HUES48 (cell line): ENCODE data around the gene TSPAN14.
A peak's percentile ranks its signal among the peaks of the same experiment; 100 is the strongest.
"Not testable (repeated sequence)": the region's sequence is repeated elsewhere in the genome, so short reads cannot be mapped to it uniquely, and the experiment has no call there.

Source experiments
- H3K27ac ChIP-seq: one replicate; pipeline ENCODE4 v1.7.0; 2013; ENCODE audit warnings: low read depth, low read length, inconsistent platforms
- H3K27me3 ChIP-seq: 2 replicates; pipeline ENCODE4 v1.6.1; 2013; ENCODE audit warnings: mild to moderate bottlenecking, low read length; ENCODE audit not compliant: control insufficient read depth, insufficient read depth
- H3K36me3 ChIP-seq: 2 replicates; pipeline ENCODE4 v1.6.1; 2013; ENCODE audit warnings: low read length; ENCODE audit not compliant: control insufficient read depth, insufficient read depth
- H3K4me1 ChIP-seq: 2 replicates; pipeline ENCODE4 v1.6.1; 2013; ENCODE audit warnings: mild to moderate bottlenecking, low read length; ENCODE audit not compliant: control insufficient read depth, insufficient read depth
- H3K4me3 ChIP-seq: 2 replicates; pipeline ENCODE4 v1.5.1; 2013; ENCODE audit warnings: mild to moderate bottlenecking, low read depth, low read length
- H3K9ac ChIP-seq: 2 replicates; pipeline ENCODE4 v1.6.1; 2013; ENCODE audit warnings: mild to moderate bottlenecking, low read depth, low read length, moderate library complexity
- H3K9me3 ChIP-seq: 2 replicates; pipeline ENCODE4 v1.6.1; 2013; ENCODE audit warnings: low read length; ENCODE audit not compliant: control insufficient read depth, insufficient read depth

The TSPAN14 gene

DNA sequence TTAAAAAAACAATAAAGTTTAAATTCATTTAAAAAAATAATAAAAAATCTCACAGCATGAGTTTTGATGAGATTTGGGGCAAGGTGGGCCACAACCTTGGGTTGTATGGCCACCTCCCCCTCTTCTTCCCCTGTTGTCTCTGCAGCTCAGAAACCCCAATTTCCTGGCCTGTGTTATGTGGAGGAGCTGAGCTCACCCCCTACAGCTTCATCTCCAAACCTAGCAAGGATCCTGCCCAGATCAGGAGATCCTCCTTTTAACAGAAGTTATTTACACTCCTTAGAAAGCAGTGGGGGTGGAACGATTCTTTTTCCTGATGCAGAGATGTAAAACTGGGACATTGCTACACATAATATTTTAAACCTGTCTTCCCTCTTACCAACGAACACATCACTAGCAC is 76.7 kb downstream of the TSPAN14 start:
- Histone ChIP-seq H3K27me3 (no peaks in the 10 kb centered on the region), H3K27ac (no peak overlapping the region), H3K36me3 (no peaks in the 10 kb centered on the region), H3K4me1 (peaks cover 7% of the 10 kb centered on the region; the same call in 1 of the 2 replicates), H3K9ac (no peak overlapping the region), H3K9me3 (no peaks in the 10 kb centered on the region), H3K4me3 (no peak overlapping the region)

DNA sequence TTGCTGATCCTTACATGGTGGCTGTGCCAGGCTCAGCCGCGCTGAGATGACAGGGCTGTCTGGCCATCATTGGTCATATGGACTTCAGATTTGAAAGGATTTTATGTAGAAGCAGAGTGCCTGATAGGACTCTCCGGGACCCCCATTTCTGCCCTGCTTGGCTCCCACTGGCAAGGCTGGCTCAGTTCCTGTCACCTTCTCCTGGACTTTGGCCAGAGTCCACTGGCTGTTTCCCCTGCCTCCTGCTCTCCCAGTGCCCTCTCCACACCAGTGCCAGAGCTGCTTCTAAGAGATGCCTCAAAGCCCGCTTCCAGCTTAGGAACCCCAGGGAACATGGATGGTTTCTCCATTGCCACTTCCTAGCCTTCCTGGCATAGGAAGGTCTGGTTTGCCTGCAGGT is 78.5 kb downstream of the TSPAN14 start:
- H3K9me3 ChIP-seq: no peaks in the 10 kb centered on the region
- H3K27me3 ChIP-seq: 0 out of 2 replicates have a peak, but pooled peaks cover 2% of the 10 kb centered on the region
- peaks cover 7% of the 10 kb centered on the region; the same call in 1 of the 2 replicates for H3K4me1 ChIP-seq
- H3K36me3 ChIP-seq: no peaks in the 10 kb centered on the region
- H3K9ac ChIP-seq: no peak overlapping the region
- H3K27ac ChIP-seq: no peak overlapping the region
- H3K4me3 ChIP-seq: no peak overlapping the region

DNA sequence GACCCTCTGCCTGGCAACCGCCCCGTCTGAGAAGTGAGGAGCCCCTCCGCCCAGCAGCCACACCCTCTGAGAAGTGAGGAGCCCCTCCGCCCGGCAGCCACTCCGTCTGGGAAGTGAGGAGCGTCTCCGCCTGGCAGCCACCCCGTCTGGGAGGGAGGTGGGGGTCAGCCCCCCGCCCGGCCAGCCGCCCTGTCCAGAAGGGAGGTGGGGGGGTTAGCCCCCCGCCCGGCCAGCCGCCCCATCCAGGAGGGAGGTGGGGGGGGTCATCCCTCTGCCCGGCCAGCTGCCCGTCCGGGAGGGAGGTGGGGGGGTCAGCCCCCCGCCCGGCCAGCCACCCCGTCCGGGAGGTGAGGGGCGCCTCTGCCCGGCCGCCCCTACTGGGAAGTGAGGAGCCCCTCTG is 79.9 kb downstream of the TSPAN14 start:
- not testable (repeated sequence) for H3K9ac ChIP-seq, H3K27ac ChIP-seq, H3K27me3 ChIP-seq, H3K4me3 ChIP-seq, H3K9me3 ChIP-seq, H3K4me1 ChIP-seq, H3K36me3 ChIP-seq

DNA sequence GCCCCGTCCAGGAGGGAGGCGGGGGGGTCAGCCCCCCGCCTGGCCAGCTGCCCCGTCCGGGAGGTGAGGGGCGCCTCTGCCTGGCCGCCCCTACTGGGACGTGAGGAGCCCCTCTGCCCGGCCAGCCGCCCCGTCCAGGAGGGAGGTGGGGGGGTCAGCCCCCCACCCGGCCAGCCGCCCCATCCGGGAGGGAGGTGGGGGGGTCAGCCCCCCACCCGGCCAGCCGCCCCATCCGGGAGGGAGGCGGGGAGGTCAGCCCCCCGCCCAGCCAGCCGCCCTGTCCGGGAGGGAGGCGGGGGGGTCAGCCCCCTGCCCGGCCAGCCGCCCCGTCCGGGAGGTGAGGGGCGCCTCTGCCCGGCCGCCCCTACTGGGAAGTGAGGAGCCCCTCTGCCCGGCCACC is 80.5 kb downstream of the TSPAN14 start:
- H3K27ac ChIP-seq, H3K4me3 ChIP-seq, H3K36me3 ChIP-seq, H3K27me3 ChIP-seq, H3K4me1 ChIP-seq, H3K9me3 ChIP-seq, H3K9ac ChIP-seq: not testable (repeated sequence)

DNA sequence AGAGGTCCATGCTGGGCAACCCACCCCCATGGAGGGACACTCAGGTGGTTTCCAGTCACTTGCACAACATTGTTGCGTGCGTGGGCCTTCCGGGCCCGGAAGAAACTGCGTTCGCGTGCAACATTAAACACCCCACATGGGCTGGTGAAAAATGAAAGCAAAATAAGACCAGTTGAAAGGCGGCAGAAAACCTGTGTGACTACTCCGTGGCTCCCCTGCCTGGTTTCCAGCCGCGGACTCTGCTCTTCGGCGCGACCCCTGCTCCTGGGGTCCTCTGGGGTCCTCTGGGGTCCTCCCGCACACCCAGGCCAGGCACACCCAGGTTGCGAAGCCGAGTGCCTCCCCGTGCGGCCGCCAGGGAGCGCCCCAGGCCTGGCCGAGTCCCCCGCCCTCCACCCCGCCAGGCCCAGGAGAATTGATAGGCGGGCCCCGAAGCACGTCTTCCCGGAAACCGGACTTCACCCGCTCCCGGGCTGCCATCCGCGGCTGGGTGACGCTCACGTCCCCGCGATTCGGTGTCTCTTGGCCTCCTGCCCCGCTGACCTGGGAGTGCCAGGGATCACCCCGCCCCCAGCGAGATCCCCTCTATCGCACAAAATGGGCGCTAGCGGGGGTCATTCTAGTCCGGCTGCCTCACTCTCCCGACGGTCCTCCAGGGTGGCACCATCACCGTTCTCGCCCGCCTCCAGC is 81.7 kb downstream of the TSPAN14 start:
- no peak overlapping the region for H3K27ac ChIP-seq
- peak overlapping the region; percentile 65 for H3K4me3 ChIP-seq
- 0 out of 2 replicates have a peak overlapping the region, but pooled peaks have one; percentile 40 for H3K9ac ChIP-seq

DNA sequence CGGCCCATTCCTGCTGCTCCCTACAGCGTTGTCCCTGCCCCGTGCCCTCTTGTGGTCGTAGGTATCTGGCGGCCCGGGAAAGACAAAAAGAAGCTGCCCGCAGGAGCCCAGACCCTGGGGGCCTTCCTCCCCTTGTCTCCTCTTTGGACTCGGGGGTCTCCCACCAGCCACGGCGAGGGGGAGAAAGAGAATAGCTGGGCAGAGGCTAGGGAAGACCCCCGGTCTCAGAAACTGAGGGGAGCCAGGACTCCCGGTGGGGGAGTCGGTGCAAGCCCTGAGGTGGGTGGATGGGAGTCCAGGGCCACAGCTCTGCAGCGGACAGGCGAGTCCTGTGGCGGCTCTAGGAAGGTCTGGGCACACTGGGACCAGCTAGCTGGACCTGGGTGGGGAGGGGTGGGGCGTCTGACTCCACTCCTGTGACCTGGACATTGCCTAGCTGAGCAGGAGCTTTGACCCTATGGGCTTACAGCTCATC is 82.3 kb downstream of the TSPAN14 start:
- H3K9me3 ChIP-seq: no peaks in the 10 kb centered on the region
- H3K36me3 ChIP-seq: no peaks in the 10 kb centered on the region
- peak overlapping the region; percentile 65 for H3K4me3 ChIP-seq
- H3K27ac ChIP-seq: no peak overlapping the region
- 0 out of 2 replicates have a peak overlapping the region, but pooled peaks have one; percentile 40 for H3K9ac ChIP-seq
- no peaks in the 10 kb centered on the region for H3K4me1 ChIP-seq
- 0 out of 2 replicates have a peak, but pooled peaks cover 2% of the 10 kb centered on the region for H3K27me3 ChIP-seq

More for the DNA sequence above, 81.7 kb downstream of the TSPAN14 start:
- H3K4me1 ChIP-seq: 0 out of 2 replicates have a peak, but pooled peaks cover 2% of the 10 kb centered on the region
- no peaks in the 10 kb centered on the region for H3K36me3 ChIP-seq
- H3K27me3 ChIP-seq: 0 out of 2 replicates have a peak, but pooled peaks cover 2% of the 10 kb centered on the region
- no peaks in the 10 kb centered on the region for H3K9me3 ChIP-seq

DNA sequence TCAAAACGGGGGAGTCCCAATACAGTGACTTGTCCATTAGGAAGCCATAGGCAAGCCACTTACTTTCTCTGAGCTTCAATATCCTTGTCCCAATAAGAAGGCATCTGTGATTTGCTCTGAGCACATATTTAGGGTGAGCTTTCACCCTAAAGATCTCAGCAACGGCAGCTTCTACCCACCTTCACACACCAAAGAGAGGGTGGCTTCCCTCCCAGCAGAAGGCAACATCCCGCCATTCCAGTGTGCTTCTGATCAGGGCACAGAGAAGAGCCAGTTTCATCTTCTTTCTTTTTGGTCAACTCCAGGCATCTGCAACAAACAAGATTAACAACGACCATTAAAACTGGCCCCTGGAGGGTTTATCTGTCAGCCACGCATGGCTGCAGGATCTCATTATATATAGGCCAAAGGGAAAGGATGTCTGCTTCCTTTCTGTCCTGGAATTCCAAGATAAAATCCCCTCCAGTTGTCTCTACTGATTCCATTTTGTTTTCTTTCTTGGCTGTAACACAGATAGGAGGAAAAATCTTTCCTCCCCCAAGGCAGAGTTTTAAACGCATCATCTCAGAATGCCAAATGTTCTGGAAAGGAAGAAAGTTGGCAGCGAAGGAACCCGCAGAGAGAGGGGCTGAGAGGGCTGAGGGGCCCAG is 83.1 kb downstream of the TSPAN14 start:
- no peak overlapping the region for H3K4me3 ChIP-seq

DNA sequence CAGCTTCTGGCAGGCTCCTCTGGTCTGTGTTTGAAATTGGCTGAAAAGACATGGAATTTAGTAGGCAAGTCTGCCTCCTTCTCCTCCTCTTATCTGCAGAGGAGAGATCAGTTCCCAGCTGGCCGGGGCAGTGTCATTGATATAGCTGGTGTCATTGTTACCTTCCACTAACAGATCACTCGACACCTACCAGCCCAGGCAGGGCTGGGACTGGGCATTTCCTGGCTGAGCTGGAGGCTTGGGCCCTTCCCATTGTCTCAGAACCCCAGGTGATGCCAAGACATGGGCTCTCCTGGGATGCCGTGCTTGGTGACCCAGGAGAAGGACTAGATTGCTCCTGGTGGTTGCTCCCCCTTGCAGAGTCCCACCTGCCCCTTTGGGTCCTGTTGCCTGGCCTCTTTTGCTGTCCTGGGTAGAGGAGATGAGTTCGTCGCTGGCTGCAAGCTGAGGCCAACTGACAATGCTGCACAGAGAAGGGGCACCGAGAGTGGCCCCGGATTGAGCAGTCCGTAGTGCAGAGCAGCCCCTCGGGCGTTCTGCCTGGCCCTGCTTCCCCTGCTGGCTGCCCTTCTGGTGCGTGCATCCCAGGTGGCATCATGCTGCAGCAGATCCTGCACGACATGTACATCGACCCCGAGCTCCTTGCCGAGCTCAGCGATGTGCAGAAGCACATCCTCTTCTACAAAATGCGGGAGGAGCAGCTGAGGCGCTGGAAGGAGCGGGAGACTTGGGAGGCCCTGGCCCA is 83.8 kb downstream of the TSPAN14 start, which contains the start of gene SH2D4B:
Gene SH2D4B (plus strand): TSS at position 167 of the 745 bp plus-strand sequence. CDS start 430 bp downstream, at position 597.
- H3K9me3 ChIP-seq: no peaks in the 10 kb centered on the region
- H3K36me3 ChIP-seq: no peaks in the 10 kb centered on the region
- 0 out of 2 replicates have a peak, but pooled peaks cover 2% of the 10 kb centered on the region for H3K27me3 ChIP-seq
- no peak within 1 kb of the TSS for H3K9ac ChIP-seq
- H3K4me1 ChIP-seq: no peaks in the 10 kb centered on the region
- no peak within 1 kb of the TSS for H3K27ac ChIP-seq
- no peak within 1 kb of the TSS for H3K4me3 ChIP-seq

More for the DNA sequence above, 83.1 kb downstream of the TSPAN14 start:
- no peak overlapping the region for H3K27ac ChIP-seq
- no peaks in the 10 kb centered on the region for H3K36me3 ChIP-seq
- 0 out of 2 replicates have a peak, but pooled peaks cover 2% of the 10 kb centered on the region for H3K27me3 ChIP-seq
- H3K9ac ChIP-seq: no peak overlapping the region
- H3K4me1 ChIP-seq: no peaks in the 10 kb centered on the region
- H3K9me3 ChIP-seq: no peaks in the 10 kb centered on the region

DNA sequence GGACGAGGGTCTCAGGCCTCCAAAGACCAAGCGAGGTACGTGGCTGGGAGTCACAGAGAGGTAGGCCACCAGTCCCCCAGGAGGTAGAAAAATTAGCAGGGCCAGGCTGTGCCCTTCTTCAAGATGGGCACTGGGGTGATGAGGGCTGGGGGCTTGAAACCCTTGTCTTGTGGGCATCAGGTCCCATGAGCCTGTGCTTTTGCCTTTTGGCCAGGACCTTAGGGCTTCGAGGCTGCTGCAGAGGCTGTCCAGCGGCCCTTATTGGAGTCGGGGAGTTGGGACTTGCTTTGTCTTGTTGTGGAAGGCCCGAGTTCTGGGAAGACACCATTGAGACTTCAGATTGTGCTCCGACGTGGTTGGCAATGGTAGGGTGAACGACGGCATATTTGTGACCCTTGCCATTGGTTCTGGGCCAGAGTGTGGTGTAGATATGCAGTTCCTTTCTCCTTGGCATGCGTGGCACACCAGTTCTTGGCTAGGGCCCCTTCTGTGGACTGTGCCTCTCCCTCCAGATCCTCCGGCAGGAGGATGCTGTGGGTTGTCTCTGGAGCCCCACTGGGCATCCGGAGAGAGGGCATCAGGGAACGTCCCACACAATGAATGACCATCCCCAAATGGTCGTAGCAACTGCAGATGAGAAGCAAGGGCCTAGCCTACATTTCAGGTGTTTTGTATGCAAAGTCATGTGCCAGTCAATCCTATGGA is 84.5 kb downstream of the TSPAN14 start:
- H3K9me3 ChIP-seq: no peaks in the 10 kb centered on the region
- H3K27ac ChIP-seq: no peak overlapping the region
- no peak overlapping the region for H3K4me3 ChIP-seq
- H3K36me3 ChIP-seq: no peaks in the 10 kb centered on the region
- 0 out of 2 replicates have a peak, but pooled peaks cover 2% of the 10 kb centered on the region for H3K27me3 ChIP-seq
- no peaks in the 10 kb centered on the region for H3K4me1 ChIP-seq
- no peak overlapping the region for H3K9ac ChIP-seq

DNA sequence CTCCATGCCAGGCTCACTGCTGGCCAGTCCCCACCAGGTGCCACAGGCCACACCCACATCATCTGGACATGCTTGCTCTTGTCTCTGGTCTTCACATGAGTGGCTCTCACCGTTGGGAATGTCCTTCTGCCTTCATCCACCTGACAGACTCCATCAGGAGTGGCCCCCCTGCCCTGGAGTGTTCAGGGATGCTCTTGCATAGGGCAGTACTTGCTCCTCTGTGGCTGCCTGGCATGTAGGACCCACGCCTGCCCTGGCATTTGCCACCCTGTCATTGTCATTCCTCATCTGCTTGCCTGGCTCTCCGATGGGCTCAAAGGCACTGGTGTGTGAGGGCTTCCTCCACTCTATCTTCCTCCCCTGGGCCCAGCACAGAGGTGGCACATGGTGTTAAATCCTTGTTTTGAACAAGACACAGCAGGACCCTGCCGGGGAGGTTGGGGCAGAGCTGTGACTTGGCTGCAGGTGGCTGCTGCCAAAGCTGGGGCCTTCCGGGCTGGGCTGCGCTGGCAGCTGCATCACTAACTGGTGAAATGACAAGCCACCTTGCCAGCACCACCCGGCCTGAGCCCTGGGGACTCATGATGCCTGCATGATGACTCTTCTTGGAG is 85.4 kb downstream of the TSPAN14 start:
- Histone ChIP-seq H3K9me3 (no peaks in the 10 kb centered on the region), H3K36me3 (no peaks in the 10 kb centered on the region), H3K27ac (no peak overlapping the region), H3K27me3 (0 out of 2 replicates have a peak, but pooled peaks cover 2% of the 10 kb centered on the region), H3K4me1 (no peaks in the 10 kb centered on the region), H3K9ac (no peak overlapping the region), H3K4me3 (no peak overlapping the region)
